Mammary epithelial cell (primary cell): Measurements from ENCODE around the gene AKAP7.
A peak's percentile ranks its signal among the peaks of the same experiment; 100 is the strongest.

Experiments
- CTCF ChIP-seq, 2 donors: IDR thresholded peaks in 1 of 2; conservative IDR thresholded peaks in 1 of 2; 2 replicates each; pipeline ENCODE4 v1.5.1; 2011 to 2012; ENCODE audit warnings: inconsistent platforms in 2 of 2, low read length in 2 of 2, mild to moderate bottlenecking in 2 of 2, control low read depth in 1 of 2, low read depth in 1 of 2; ENCODE audit not compliant: insufficient read depth in 1 of 2; ENCODE audit errors: extremely low read depth in 1 of 2
- EZH2 ChIP-seq: IDR thresholded peaks from 2 replicates; pipeline ENCODE4 v1.6.1; 2012; ENCODE audit warnings: low read length, inconsistent platforms, borderline replicate concordance

GRCh38 chr6:131182991-131183425, 47.7 kb downstream of the AKAP7 start:
- TF ChIP-seq CTCF (conservative IDR thresholded peaks at IDR 0.05 in 1 of 2, IDR thresholded peaks at IDR 0.05 in 1 of 2; ENCODE audit: extremely low read depth in 1 of 2, insufficient read depth in 1 of 2, low read depth in 1 of 2, low read length in 2 of 2) (peak; percentile 22 to 44), EZH2 (no peak)
